Astrocyte (in vitro differentiated cells and primary cell): ENCODE measurements around the gene SEMA4D. TPM values are rescaled to one million over a fixed set of nuclear protein-coding genes. Genes with fewer than 3 reads are reported as not detected.

ENCODE experiments used
- DNase-seq: peaks from one replicate; pipeline ENCODE4 v3.0.0-alpha.2; 2010; ENCODE audit warnings: low read depth
- FAIRE-seq: peaks from 2 replicates; lab custom pipeline; 2011; peaks lifted over from hg19 to GRCh38; lab: Jason Lieb, UNC
- H2AFZ ChIP-seq: 2 replicates; pipeline ENCODE4 v1.6.0; 2012; ENCODE audit warnings: low read depth, low read length, inconsistent platforms
- H3K27ac ChIP-seq: 2 replicates; pipeline ENCODE4 v1.5.1; 2011; ENCODE audit warnings: low read depth, low read length, inconsistent platforms
- H3K27me3 ChIP-seq: 2 replicates; pipeline ENCODE4 v1.6.0; 2011; ENCODE audit warnings: low read length, inconsistent platforms; ENCODE audit not compliant: insufficient read depth
- H3K36me3 ChIP-seq: 2 replicates; pipeline ENCODE4 v1.5.1; 2011; ENCODE audit warnings: low read length, inconsistent platforms; ENCODE audit not compliant: insufficient read depth
- H3K4me1 ChIP-seq: 2 replicates; pipeline ENCODE4 v1.5.1; 2011; ENCODE audit warnings: low read length, inconsistent platforms; ENCODE audit not compliant: insufficient read depth
- H3K4me2 ChIP-seq: 2 replicates; pipeline ENCODE4 v1.6.0; 2012; ENCODE audit warnings: low read length, inconsistent platforms
- H3K4me3 ChIP-seq: 2 replicates; pipeline ENCODE4 v1.5.1; 2011; ENCODE audit warnings: low read depth, mild to moderate bottlenecking, low read length, inconsistent platforms; ENCODE audit not compliant: insufficient read depth
- H3K79me2 ChIP-seq: 2 replicates; pipeline ENCODE4 v1.6.0; 2012; ENCODE audit warnings: mild to moderate bottlenecking, low read length, inconsistent platforms; ENCODE audit not compliant: insufficient read depth
- H3K9ac ChIP-seq: 2 replicates; pipeline ENCODE4 v1.6.0; 2012; ENCODE audit warnings: mild to moderate bottlenecking, low read length, inconsistent platforms
- H3K9me3 ChIP-seq: 2 replicates; pipeline ENCODE4 v1.5.1; 2012; ENCODE audit warnings: low read depth, mild to moderate bottlenecking, low read length, inconsistent platforms; ENCODE audit not compliant: insufficient read depth
- H4K20me1 ChIP-seq: 2 replicates; pipeline ENCODE4 v1.6.0; 2012; ENCODE audit warnings: low read length, inconsistent platforms; ENCODE audit not compliant: insufficient read depth
- H3K27ac Mint-ChIP-seq: one replicate; pipeline ENCODE4 v1.8.0; 2021; ENCODE audit warnings: mild to moderate bottlenecking, mixed read lengths; ENCODE audit not compliant: unreplicated experiment
- H3K27me3 Mint-ChIP-seq: one replicate; pipeline ENCODE4 v1.8.0; 2021; ENCODE audit warnings: low read depth, mixed read lengths; ENCODE audit not compliant: unreplicated experiment
- H3K36me3 Mint-ChIP-seq: one replicate; pipeline ENCODE4 v1.8.0; 2021; ENCODE audit warnings: low read depth, mixed read lengths; ENCODE audit not compliant: unreplicated experiment
- H3K4me1 Mint-ChIP-seq: one replicate; pipeline ENCODE4 v1.8.0; 2021; ENCODE audit warnings: low read depth, mixed read lengths; ENCODE audit not compliant: unreplicated experiment
- H3K4me3 Mint-ChIP-seq: one replicate; pipeline ENCODE4 v1.8.0; 2021; ENCODE audit warnings: mild to moderate bottlenecking, moderate library complexity, mixed read lengths; ENCODE audit not compliant: unreplicated experiment
- H3K9me3 Mint-ChIP-seq: one replicate; pipeline ENCODE4 v1.8.0; 2021; ENCODE audit warnings: mild to moderate bottlenecking, mixed read lengths; ENCODE audit not compliant: unreplicated experiment
- CTCF ChIP-seq: IDR thresholded peaks from 2 replicates; pipeline ENCODE4 v1.5.1; 2011; ENCODE audit warnings: low read depth, mild to moderate bottlenecking, inconsistent platforms, low read length, moderate library complexity; ENCODE audit not compliant: insufficient read depth
- EZH2 ChIP-seq: IDR thresholded peaks from 2 replicates; pipeline ENCODE4 v1.6.1; 2012; ENCODE audit warnings: mild to moderate bottlenecking, low read length, inconsistent platforms; ENCODE audit not compliant: insufficient read depth
- total RNA-seq: library from RNA; stranded (reverse); gene quantifications from 2 replicates; pipeline ENCODE4 v1.2.1, GENCODE V29; 2021

Gene SEMA4D
- total RNA-seq, 1 donor from 2014 or later = 6.2 TPM

GRCh38 chr9:89418882-89419640 is 78.9 kb downstream of the SEMA4D start:
- DNase-seq (no peak), FAIRE-seq (no peak)
- Mint-ChIP-seq H3K27ac (no peak overlapping the region), H3K4me3 (no peak overlapping the region), H3K9me3 (peaks cover 2% of the 10 kb centered on the region), H3K27me3 (no peaks in the 10 kb centered on the region), H3K36me3 (no peaks in the 10 kb centered on the region), H3K4me1 (peaks cover 46% of the 10 kb centered on the region)
- no peaks in the 10 kb centered on the region for H4K20me1 ChIP-seq
- H3K36me3 ChIP-seq = no peaks in the 10 kb centered on the region
- no peak overlapping the region for H3K27ac ChIP-seq
- no peak overlapping the region for H3K4me3 ChIP-seq
- peaks cover 13% of the 10 kb centered on the region for H3K4me1 ChIP-seq
- no peaks in the 10 kb centered on the region for H3K27me3 ChIP-seq
- H3K9me3 ChIP-seq = no peaks in the 10 kb centered on the region
- no peaks in the 10 kb centered on the region for H3K79me2 ChIP-seq
- no peak overlapping the region for H3K4me2 ChIP-seq
- H2AFZ ChIP-seq = no peak overlapping the region
- H3K9ac ChIP-seq = no peak overlapping the region
- TF ChIP-seq EZH2 = no peak
- TF ChIP-seq CTCF = no peak

DNA sequence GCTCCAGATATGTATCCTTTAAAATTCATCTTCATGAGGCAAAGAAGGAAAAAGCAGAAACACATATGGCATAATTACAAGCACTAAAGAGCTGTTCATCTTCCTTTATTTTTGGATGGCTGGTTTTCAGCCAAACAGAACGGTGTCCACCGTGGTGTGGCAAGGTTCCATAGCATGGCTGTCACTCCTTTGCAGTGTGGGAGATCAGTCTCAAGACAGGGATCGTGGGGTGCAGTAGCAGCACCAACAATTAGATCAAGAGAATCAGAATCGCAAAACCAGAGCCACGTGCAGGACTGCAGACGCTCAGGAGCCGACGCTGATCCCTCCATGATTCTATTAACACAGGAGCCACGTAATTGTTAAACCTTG is 79.5 kb downstream of the SEMA4D start:
- Mint-ChIP-seq H3K9me3 (peaks cover 2% of the 10 kb centered on the region), H3K27ac (peak overlapping the region; percentile 28), H3K27me3 (no peaks in the 10 kb centered on the region), H3K36me3 (no peaks in the 10 kb centered on the region), H3K4me3 (no peak overlapping the region), H3K4me1 (peaks cover 46% of the 10 kb centered on the region)
- Histone ChIP-seq H3K4me2 (no peak overlapping the region), H3K79me2 (no peaks in the 10 kb centered on the region), H4K20me1 (no peaks in the 10 kb centered on the region), H3K9me3 (no peaks in the 10 kb centered on the region), H3K27ac (no peak overlapping the region), H2AFZ (peak overlapping the region; percentile 30), H3K36me3 (no peaks in the 10 kb centered on the region), H3K4me1 (peaks cover 13% of the 10 kb centered on the region), H3K9ac (no peak overlapping the region), H3K4me3 (no peak overlapping the region), H3K27me3 (no peaks in the 10 kb centered on the region)
- TF ChIP-seq CTCF (no peak), EZH2 (no peak)
- FAIRE-seq (no peak), DNase-seq (no peak)

- no peak overlapping the region for H3K4me3 Mint-ChIP-seq
- H3K4me2 ChIP-seq = no peak overlapping the region
- H3K27me3 ChIP-seq = no peaks in the 10 kb centered on the region
- H3K27me3 Mint-ChIP-seq = no peaks in the 10 kb centered on the region
- H3K27ac ChIP-seq = no peak overlapping the region
- no peak overlapping the region for H2AFZ ChIP-seq
- H3K9ac ChIP-seq = no peak overlapping the region
- no peaks in the 10 kb centered on the region for H4K20me1 ChIP-seq
- H3K4me3 ChIP-seq = no peak overlapping the region
- peaks cover 2% of the 10 kb centered on the region for H3K9me3 Mint-ChIP-seq
- H3K36me3 ChIP-seq = no peaks in the 10 kb centered on the region
- H3K36me3 Mint-ChIP-seq = no peaks in the 10 kb centered on the region
- peaks cover 13% of the 10 kb centered on the region for H3K4me1 ChIP-seq
- TF ChIP-seq CTCF (no peak), EZH2 (no peak)
- DNase-seq (no peak), FAIRE-seq (no peak)
- H3K27ac Mint-ChIP-seq = no peak overlapping the region
- no peaks in the 10 kb centered on the region for H3K9me3 ChIP-seq
- no peaks in the 10 kb centered on the region for H3K79me2 ChIP-seq
- peaks cover 49% of the 10 kb centered on the region for H3K4me1 Mint-ChIP-seq
These were observed 80.0 kb downstream of the SEMA4D start for GRCh38 chr9:89417832-89418473.
